GM13977 (cell line): Measurements from ENCODE around the gene PARP9.

Source experiments
- DNase-seq: peaks from one replicate; pipeline ENCODE4 v3.0.0; 2012; ENCODE audit warnings: low spot score
- CTCF ChIP-seq: IDR thresholded peaks from 2 replicates; pipeline ENCODE4 v1.5.1; 2012; ENCODE audit warnings: mild to moderate bottlenecking, control low read depth; ENCODE audit not compliant: insufficient read depth; ENCODE audit errors: extremely low read depth, missing control alignments
- in situ Hi-C: fragments of 300-500 bp; cut with MboI; formaldehyde crosslinking; loops from one replicate; pipeline ENCODE4 v1.12.0; 2022; ENCODE audit warnings: low sequenced_read_pairs, low pct_unique_long_range_greater_than_20kb, mixed read lengths, inconsistent platforms; ENCODE audit not compliant: unreplicated experiment

PARP9 gene

GRCh38 chr3:122484985-122485384 lies 79.1 kb downstream of the PARP9 start:
- in situ Hi-C loops, result no loop called here
- TF ChIP-seq CTCF, result no peak
- no peak for DNase-seq

- DNase-seq, result no peak
- no peak for TF ChIP-seq CTCF
- in situ Hi-C loops, result no loop called here
These were observed 82.7 kb downstream of the PARP9 start for GRCh38 chr3:122481390-122481789.
